NT2/D1 (cell line): Measurements from ENCODE around the gene FOSL1.
A peak's percentile ranks its signal among the peaks of the same experiment; 100 is the strongest.

Source experiments
- DNase-seq: peaks from one replicate; pipeline ENCODE4 v3.0.0-alpha.2; 2011; ENCODE audit warnings: low read depth, low spot score
- H3K27me3 ChIP-seq: 2 replicates; pipeline ENCODE4 v1.6.0; 2011; ENCODE audit warnings: mild to moderate bottlenecking; ENCODE audit not compliant: insufficient read length, insufficient read depth
- H3K36me3 ChIP-seq: 2 replicates; pipeline ENCODE4 v1.6.1; 2011; ENCODE audit warnings: mild to moderate bottlenecking, low read length, mixed read lengths; ENCODE audit not compliant: insufficient read depth, insufficient read length
- H3K4me1 ChIP-seq: 2 replicates; pipeline ENCODE4 v1.5.1; 2011; ENCODE audit not compliant: insufficient read depth, insufficient read length
- H3K4me3 ChIP-seq: 2 replicates; pipeline ENCODE4 v1.5.1; 2011; ENCODE audit warnings: low read depth; ENCODE audit not compliant: insufficient read length
- H3K9ac ChIP-seq: 2 replicates; pipeline ENCODE4 v1.6.0; 2011; ENCODE audit warnings: low read depth; ENCODE audit not compliant: insufficient read length
- H3K9me3 ChIP-seq: 2 replicates; pipeline ENCODE4 v1.5.1; 2011; ENCODE audit warnings: mild to moderate bottlenecking, low read length; ENCODE audit not compliant: insufficient read depth
- SUZ12 ChIP-seq: IDR thresholded peaks from 2 replicates; pipeline ENCODE4 v1.6.1; 2011; ENCODE audit not compliant: insufficient read length, insufficient read depth; ENCODE audit errors: extremely low read depth
- YY1 ChIP-seq: IDR thresholded peaks from 2 replicates; pipeline ENCODE4 v1.6.1; 2011; ENCODE audit not compliant: insufficient read length, insufficient read depth
- ZNF274 ChIP-seq: IDR thresholded peaks from 2 replicates; pipeline ENCODE4 v1.6.1; 2011; ENCODE audit warnings: mild to moderate bottlenecking, low read depth, low read length

FOSL1 gene

DNA sequence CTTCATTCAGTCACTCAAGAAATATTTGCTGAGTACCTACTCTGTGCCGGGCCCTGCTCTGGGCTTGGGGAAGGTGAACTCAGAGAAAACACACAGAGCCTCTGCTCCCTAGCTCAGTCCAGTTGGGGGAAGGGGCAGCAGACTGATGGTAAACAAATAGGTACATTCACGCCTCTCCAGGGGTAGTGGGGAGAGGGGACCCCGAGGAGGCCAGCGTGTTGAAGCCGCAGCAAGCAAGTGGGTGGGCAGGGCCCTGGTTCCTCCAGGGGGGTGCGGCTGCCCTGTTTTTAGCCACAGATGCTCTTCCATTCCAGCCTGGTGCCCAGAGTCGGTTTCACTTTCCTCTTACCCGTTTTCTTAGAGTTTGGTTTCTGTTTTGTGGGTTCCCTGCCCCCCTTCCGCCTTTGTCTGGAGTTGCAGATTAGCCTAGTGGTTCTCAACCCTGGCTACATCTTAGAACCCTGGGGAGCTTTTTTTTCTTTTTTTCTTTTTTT lies 27.8 kb upstream of the FOSL1 start:
- Histone ChIP-seq H3K9ac (peak overlapping the region; percentile 33), H3K4me1 (peaks cover 11% of the 10 kb centered on the region), H3K9me3 (no peaks in the 10 kb centered on the region), H3K36me3 (peaks cover 18% of the 10 kb centered on the region), H3K27me3 (no peaks in the 10 kb centered on the region), H3K4me3 (no peak overlapping the region)
- no peak for DNase-seq
- no peak for TF ChIP-seq SUZ12

DNA sequence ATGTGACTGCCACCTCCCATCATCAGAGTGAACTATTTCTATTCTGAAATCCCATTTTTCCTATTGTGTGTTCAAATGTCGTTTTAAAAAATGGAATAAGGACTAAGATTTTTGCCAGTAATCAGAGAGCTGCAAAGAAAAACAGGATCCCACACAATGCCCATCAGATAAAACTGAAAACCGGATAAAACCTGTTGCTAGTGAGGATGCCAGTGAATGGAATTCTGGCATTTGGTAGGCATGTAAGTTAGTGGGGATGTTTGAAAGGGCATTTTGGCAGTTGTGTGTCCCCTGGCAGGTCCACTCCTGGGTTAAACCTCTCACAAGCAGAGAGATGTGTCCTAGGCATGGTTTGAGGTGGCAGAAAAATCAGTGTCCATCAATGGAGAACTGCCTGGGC lies 25.2 kb upstream of the FOSL1 start:
- Histone ChIP-seq H3K27me3 (peaks cover 4% of the 10 kb centered on the region), H3K36me3 (peaks cover 41% of the 10 kb centered on the region), H3K4me3 (no peak overlapping the region), H3K9ac (no peak overlapping the region), H3K9me3 (no peaks in the 10 kb centered on the region), H3K4me1 (peaks cover 17% of the 10 kb centered on the region)
- DNase-seq = no peak
- TF ChIP-seq ZNF274 (no peak), SUZ12 (no peak), YY1 (no peak)

DNA sequence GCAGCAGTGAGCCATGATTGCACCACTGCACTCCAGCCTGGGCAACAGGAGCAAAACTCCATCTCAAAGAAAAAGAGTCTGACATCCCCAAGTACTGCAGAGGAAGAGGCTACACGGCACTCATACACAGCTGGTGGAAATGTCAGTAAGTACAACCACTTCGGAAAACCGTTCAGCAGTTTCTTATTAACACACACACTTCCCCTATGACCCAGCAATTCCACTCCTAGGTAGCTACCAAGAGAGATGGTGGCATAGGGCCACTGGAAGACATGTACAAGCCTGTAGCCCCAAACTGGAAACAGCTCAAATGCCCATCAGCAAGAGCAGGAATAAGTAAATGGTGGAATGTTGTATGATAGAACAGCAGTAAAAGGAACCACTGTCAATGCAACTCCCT lies 22.4 kb upstream of the FOSL1 start:
- no peak for DNase-seq
- peaks cover 6% of the 10 kb centered on the region for H3K27me3 ChIP-seq
- H3K36me3 ChIP-seq = peaks cover 51% of the 10 kb centered on the region

DNA sequence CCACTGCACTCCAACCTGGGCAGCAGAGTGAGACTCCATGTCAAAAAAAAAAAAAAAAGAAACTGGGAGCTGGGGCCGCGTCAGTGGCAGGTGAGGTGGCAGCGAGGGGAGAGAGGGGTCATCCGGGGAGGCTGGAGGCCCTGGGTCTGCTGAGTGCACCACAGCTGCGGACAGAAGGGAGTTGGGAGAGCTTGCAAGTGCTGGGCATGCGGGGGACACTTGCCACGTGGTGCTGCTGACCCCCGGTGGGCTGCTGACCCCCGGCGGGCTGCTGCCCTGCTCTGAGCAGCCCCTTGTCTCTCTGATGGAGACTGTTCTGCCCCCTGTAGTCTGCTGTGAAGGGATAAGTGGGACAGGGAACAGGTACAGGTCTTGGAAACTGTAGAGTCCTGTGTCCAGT lies 21.7 kb upstream of the FOSL1 start:
- Histone ChIP-seq H3K9me3 (no peaks in the 10 kb centered on the region), H3K27me3 (peaks cover 6% of the 10 kb centered on the region), H3K4me3 (no peak overlapping the region), H3K9ac (no peak overlapping the region), H3K36me3 (peaks cover 58% of the 10 kb centered on the region), H3K4me1 (peaks cover 25% of the 10 kb centered on the region)
- TF ChIP-seq SUZ12 = no peak
- TF ChIP-seq YY1 = no peak
- TF ChIP-seq ZNF274 = no peak
- no peak for DNase-seq

More for the DNA sequence above, 22.4 kb upstream of the FOSL1 start:
- Histone ChIP-seq H3K9ac (no peak overlapping the region), H3K4me1 (peaks cover 20% of the 10 kb centered on the region), H3K9me3 (no peaks in the 10 kb centered on the region), H3K4me3 (no peak overlapping the region)
- TF ChIP-seq ZNF274 (no peak), YY1 (no peak), SUZ12 (no peak)

DNA sequence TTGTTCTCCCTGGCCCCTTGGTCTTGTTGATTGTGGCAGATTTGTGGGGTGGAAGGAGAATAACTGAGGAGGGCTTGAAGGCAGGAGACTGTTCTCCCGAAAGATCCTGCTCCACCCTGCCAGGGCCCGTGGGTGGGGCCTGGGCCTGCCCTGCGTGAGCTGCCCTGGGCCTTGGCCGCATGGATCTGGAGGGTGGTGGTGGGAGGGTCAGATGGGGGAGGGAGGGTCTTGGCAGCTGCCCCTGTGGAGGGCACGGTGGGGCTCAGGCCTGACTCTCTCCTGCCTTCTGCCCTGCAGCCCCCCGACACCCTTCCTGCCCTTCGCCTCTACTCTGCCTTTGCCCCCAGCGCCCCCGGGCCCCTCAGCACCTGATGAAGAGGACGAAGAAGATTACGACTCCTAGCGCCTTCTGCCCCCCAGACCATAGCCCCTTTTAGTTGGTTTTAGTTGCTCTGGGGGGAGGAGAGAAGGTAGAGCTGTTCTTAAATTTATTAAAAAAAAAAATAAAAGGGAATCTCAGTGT lies 20.9 kb upstream of the FOSL1 start:
- no peak overlapping the region for H3K4me3 ChIP-seq
- DNase-seq = no peak
- H3K9ac ChIP-seq = peak overlapping the region; percentile 9
- H3K36me3 ChIP-seq = peaks cover 60% of the 10 kb centered on the region
- peaks cover 6% of the 10 kb centered on the region for H3K27me3 ChIP-seq
- no peaks in the 10 kb centered on the region for H3K9me3 ChIP-seq
- H3K4me1 ChIP-seq = peaks cover 31% of the 10 kb centered on the region
- TF ChIP-seq SUZ12 = no peak
- TF ChIP-seq ZNF274 = no peak
- TF ChIP-seq YY1 = no peak

DNA sequence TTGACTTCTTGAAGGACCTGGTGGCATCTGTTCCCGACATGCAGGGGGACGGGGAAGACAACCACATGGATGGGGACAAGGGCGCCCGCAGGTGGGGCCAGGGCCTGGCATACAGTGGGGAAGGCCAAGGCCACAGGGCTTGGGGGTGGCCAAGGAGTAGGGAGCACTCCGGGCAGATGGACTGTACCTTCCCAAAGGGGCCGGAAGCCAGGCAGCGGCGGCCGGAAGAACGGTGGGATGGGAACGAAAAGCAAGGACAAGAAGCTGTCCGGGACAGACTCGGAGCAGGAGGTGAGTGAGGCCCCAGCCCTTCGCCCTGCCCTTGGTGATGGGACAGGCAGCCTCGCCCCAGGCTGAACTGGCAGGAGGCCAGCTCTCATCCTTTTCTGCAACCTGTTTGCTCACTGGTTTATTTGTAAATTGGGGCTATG lies 20.2 kb upstream of the FOSL1 start:
- Histone ChIP-seq H3K36me3 (peaks cover 60% of the 10 kb centered on the region), H3K9me3 (no peaks in the 10 kb centered on the region), H3K9ac (peak overlapping the region; percentile 78), H3K27me3 (peaks cover 6% of the 10 kb centered on the region), H3K4me1 (peaks cover 36% of the 10 kb centered on the region), H3K4me3 (peak overlapping the region; percentile 78)
- no peak for TF ChIP-seq SUZ12
- no peak for TF ChIP-seq ZNF274
- no peak for TF ChIP-seq YY1
- DNase-seq = no peak

DNA sequence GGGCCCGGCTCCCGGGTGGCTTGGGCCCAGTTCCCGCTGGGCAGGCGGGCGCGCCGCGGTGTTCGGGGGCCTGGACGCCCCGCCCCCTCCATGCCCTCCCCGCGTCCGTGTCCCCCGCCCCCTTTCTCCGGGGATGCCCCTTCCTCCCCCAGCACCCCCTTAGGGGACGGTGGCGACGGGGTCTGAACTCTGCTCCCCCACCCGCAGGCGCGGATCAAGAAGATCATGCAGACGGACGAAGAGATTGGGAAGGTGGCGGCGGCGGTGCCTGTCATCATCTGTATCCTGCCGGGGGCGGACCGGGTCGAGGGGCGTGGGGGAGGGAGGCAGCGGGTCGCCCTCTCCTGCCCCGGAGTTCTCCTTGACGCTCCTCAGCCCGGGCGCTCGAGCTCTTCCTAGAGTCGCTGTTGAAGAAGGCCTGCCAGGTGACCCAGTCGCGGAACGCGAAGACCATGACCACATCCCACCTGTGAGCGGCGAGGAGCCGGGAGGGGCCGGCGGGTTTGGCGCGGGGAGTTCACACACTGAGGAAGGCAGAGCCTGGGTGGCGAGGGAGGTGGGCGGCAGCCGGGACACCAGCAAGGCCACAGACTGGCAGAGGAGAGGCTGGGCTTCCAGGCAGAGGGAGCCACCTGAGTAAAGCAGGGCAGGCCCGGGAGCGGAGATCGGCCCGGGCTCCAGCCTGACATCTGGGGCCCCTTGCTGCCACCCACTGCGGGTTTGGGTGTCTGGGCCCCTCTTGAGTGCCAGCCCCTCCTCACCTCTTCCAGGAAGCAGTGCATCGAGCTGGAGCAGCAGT lies 19.6 kb upstream of the FOSL1 start:
- TF ChIP-seq YY1 (no peak), ZNF274 (no peak), SUZ12 (no peak)
- Histone ChIP-seq H3K36me3 (peaks cover 55% of the 10 kb centered on the region), H3K9me3 (no peaks in the 10 kb centered on the region), H3K9ac (peak overlapping the region; percentile 78), H3K4me1 (peaks cover 39% of the 10 kb centered on the region), H3K4me3 (peak overlapping the region; percentile 78), H3K27me3 (peaks cover 6% of the 10 kb centered on the region)
- no peak for DNase-seq
